Esophagus squamous epithelium (tissue), 4 donors: ENCODE measurements around the gene DERA.

Experiments used
- POLR2A ChIP-seq, 4 donors: fragments of 450-650 bp; IDR thresholded peaks; one replicate each; pipeline ENCODE4 v1.6.1; 2017; ENCODE audit warnings: antibody characterized with exemption in 4 of 4, mild to moderate bottlenecking in 4 of 4, moderate library complexity in 3 of 4
- TF ChIP-seq, protein P1 (sequence below), 6 experiments: fragments of 450-650 bp in 4 of 6; fragments of 200-600 bp in 2 of 6; sonication (generic) in 2 of 6; IDR thresholded peaks; one replicate each; pipeline ENCODE4 v1.5.1; 2016 to 2019; ENCODE audit warnings: antibody characterized with exemption in 6 of 6, mild to moderate bottlenecking in 4 of 6, moderate library complexity in 4 of 6

DNA sequence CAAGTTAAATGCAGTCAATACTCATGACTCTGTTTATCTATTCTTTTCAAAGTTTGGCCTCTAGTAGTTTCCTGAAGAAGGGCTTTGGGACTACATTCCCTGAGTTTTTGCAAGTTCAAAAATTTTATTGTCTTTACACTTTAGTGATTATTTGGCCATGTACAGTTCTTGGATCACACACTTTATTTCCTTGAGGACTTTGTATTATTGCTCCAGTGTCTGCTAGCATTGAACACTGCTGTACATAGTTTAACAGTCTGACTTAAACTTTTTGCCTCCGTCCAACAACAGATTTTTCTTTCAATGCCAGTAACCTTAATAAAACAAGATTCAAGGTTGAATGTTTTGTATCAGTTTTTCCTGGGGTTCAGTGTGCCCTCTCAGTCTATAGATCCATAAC is 132.3 kb downstream of the DERA start:
- TF ChIP-seq, protein P1, sequence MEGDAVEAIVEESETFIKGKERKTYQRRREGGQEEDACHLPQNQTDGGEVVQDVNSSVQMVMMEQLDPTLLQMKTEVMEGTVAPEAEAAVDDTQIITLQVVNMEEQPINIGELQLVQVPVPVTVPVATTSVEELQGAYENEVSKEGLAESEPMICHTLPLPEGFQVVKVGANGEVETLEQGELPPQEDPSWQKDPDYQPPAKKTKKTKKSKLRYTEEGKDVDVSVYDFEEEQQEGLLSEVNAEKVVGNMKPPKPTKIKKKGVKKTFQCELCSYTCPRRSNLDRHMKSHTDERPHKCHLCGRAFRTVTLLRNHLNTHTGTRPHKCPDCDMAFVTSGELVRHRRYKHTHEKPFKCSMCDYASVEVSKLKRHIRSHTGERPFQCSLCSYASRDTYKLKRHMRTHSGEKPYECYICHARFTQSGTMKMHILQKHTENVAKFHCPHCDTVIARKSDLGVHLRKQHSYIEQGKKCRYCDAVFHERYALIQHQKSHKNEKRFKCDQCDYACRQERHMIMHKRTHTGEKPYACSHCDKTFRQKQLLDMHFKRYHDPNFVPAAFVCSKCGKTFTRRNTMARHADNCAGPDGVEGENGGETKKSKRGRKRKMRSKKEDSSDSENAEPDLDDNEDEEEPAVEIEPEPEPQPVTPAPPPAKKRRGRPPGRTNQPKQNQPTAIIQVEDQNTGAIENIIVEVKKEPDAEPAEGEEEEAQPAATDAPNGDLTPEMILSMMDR (IDR thresholded peaks at IDR 0.05): no peak
- TF ChIP-seq POLR2A (IDR thresholded peaks at IDR 0.05): no peak
